Neural cell (in vitro differentiated cells): ENCODE measurements around the gene HDGFL2.

ENCODE experiments used
- EZH2 ChIP-seq: fragments of 200-600, 300-800 bp; shearing (Covaris generic), sonication (generic); IDR thresholded peaks from 2 replicates; pipeline ENCODE4 v1.6.1; 2014; ENCODE audit warnings: antibody characterized with exemption, low read length, borderline replicate concordance, mild to moderate bottlenecking; ENCODE audit not compliant: insufficient read depth, poor library complexity, severe bottlenecking
- POLR2AphosphoS5 ChIP-seq: IDR thresholded peaks from 2 replicates; pipeline ENCODE4 v1.6.1; 2012
- TF ChIP-seq, protein P1 (sequence below): fragments of 450-650 bp; IDR thresholded peaks from 2 replicates; pipeline ENCODE4 v1.5.1; 2014; ENCODE audit warnings: antibody characterized with exemption, mild to moderate bottlenecking, moderate library complexity; ENCODE audit not compliant: poor library complexity, severe bottlenecking
- TF ChIP-seq, protein P2 (sequence below): IDR thresholded peaks from 2 replicates; pipeline ENCODE4 v1.6.1; 2012; ENCODE audit warnings: borderline replicate concordance

DNA sequence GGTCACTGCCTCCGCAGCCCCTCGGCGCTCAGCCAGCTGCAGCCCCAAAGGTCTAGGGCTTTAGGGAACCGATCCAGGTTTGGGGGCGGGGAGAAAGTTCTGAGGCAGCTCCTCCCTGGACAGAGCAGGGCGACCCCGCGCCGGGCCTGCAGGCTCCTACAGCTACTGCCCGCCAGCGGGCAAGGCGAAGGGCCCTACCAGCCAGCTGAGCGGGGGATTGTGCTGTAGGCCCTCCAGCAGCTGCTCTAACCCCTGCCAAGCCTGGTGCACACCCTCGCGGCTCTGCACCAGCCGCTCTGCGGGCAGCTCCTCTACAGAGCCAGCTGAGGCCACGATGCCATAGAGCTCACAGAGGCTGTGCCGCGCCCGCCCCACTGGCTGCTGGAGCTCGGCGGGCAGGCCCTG lies 32.2 kb downstream of the HDGFL2 start:
- TF ChIP-seq, protein P1, sequence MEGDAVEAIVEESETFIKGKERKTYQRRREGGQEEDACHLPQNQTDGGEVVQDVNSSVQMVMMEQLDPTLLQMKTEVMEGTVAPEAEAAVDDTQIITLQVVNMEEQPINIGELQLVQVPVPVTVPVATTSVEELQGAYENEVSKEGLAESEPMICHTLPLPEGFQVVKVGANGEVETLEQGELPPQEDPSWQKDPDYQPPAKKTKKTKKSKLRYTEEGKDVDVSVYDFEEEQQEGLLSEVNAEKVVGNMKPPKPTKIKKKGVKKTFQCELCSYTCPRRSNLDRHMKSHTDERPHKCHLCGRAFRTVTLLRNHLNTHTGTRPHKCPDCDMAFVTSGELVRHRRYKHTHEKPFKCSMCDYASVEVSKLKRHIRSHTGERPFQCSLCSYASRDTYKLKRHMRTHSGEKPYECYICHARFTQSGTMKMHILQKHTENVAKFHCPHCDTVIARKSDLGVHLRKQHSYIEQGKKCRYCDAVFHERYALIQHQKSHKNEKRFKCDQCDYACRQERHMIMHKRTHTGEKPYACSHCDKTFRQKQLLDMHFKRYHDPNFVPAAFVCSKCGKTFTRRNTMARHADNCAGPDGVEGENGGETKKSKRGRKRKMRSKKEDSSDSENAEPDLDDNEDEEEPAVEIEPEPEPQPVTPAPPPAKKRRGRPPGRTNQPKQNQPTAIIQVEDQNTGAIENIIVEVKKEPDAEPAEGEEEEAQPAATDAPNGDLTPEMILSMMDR, result no peak
- TF ChIP-seq, protein P2, sequence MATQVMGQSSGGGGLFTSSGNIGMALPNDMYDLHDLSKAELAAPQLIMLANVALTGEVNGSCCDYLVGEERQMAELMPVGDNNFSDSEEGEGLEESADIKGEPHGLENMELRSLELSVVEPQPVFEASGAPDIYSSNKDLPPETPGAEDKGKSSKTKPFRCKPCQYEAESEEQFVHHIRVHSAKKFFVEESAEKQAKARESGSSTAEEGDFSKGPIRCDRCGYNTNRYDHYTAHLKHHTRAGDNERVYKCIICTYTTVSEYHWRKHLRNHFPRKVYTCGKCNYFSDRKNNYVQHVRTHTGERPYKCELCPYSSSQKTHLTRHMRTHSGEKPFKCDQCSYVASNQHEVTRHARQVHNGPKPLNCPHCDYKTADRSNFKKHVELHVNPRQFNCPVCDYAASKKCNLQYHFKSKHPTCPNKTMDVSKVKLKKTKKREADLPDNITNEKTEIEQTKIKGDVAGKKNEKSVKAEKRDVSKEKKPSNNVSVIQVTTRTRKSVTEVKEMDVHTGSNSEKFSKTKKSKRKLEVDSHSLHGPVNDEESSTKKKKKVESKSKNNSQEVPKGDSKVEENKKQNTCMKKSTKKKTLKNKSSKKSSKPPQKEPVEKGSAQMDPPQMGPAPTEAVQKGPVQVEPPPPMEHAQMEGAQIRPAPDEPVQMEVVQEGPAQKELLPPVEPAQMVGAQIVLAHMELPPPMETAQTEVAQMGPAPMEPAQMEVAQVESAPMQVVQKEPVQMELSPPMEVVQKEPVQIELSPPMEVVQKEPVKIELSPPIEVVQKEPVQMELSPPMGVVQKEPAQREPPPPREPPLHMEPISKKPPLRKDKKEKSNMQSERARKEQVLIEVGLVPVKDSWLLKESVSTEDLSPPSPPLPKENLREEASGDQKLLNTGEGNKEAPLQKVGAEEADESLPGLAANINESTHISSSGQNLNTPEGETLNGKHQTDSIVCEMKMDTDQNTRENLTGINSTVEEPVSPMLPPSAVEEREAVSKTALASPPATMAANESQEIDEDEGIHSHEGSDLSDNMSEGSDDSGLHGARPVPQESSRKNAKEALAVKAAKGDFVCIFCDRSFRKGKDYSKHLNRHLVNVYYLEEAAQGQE, result no peak
- TF ChIP-seq EZH2, result no peak
- no peak for TF ChIP-seq POLR2AphosphoS5
